Stimulated activated CD4-positive, alpha-beta T cell treated with anti-CD3 and anti-CD28 coated beads, Interleukin-12 subunit alpha, Interleukin-12 subunit beta, amount 100 ng/mL, for 48 hours (primary cell): ENCODE measurements around the gene PFN3.
A peak's percentile ranks its signal among the peaks of the same experiment; 100 is the strongest.

Experiments used
- DNase-seq, 3 donors: peaks; one replicate each; pipeline ENCODE4 v3.0.0-alpha.2; 2020; ENCODE audit warnings: low read depth in 2 of 3, low spot score in 1 of 3

PFN3 gene

GRCh38 chr5:177399997-177400868, at the start of gene PFN3:
Gene PFN3 (minus strand): TSS chr5:177400661. CDS start chr5:177400576, 85 bp downstream.
- DNase-seq = no peak

GRCh38 chr5:177449140-177450061, 48.9 kb upstream of the PFN3 start:
- DNase-seq = no peak

- no peak for DNase-seq
Measured at GRCh38 chr5:177448244-177448950, 47.9 kb upstream of the PFN3 start.

- no peak for DNase-seq
Measured at GRCh38 chr5:177447611-177448243, 47.3 kb upstream of the PFN3 start.

GRCh38 chr5:177447066-177447610, 46.7 kb upstream of the PFN3 start:
- peak in 2 of 3 donors; percentile 52 to 59 for DNase-seq

GRCh38 chr5:177446200-177447065, 46.0 kb upstream of the PFN3 start, which contains the start of gene PRR7:
Gene PRR7 (plus strand): TSS chr5:177446814. CDS start chr5:177455068, 8,254 bp downstream.
- DNase-seq = peak in 2 of 3 donors; percentile 43 to 64

GRCh38 chr5:177445917-177446199, 45.4 kb upstream of the PFN3 start:
- no peak for DNase-seq

- no peak for DNase-seq
Measured at GRCh38 chr5:177445052-177445916, 44.8 kb upstream of the PFN3 start.

- DNase-seq = no peak
Measured at GRCh38 chr5:177444106-177445051, 43.9 kb upstream of the PFN3 start.

- no peak for DNase-seq
Measured at GRCh38 chr5:177443144-177443983, 42.9 kb upstream of the PFN3 start.

GRCh38 chr5:177442066-177442826, 41.8 kb upstream of the PFN3 start:
- DNase-seq = no peak

GRCh38 chr5:177440990-177441780, 40.7 kb upstream of the PFN3 start:
- DNase-seq = no peak

- DNase-seq = peak in 1 of 3 donors; percentile 21
Measured at GRCh38 chr5:177440211-177440989, 39.9 kb upstream of the PFN3 start.

- no peak for DNase-seq
Measured at GRCh38 chr5:177439518-177440053, 39.1 kb upstream of the PFN3 start.
